Midbrain (tissue), 1 donor: ENCODE data around the gene VWA3B.
"Not testable (repeated sequence)": the region's sequence is repeated elsewhere in the genome, so short reads cannot be mapped to it uniquely, and the experiment has no call there.

Experiments
- DNase-seq: peaks from one replicate; lab custom pipeline; 2025; lab: John Stamatoyannopoulos, UW

VWA3B gene

DNA sequence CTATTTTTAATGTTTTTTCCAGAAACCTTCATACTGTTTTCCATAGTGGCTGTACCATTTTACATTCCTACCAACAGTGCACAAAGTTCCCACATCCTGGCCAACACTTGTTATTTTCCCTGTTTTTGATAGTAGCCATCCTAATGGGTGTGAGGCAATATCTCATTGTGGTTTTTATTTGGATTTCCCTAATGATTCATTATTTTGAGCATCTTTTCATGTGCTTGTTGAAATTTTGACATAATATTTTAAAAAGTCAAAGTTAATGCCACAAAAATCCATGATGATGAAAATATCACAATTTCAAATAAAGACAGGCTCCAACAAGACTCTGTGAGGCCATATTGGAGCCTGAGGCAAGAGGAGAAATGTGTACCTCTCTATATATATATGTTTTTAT lies 50.2 kb downstream of the VWA3B start:
- DNase-seq: no peak

- not testable (repeated sequence) for DNase-seq
Measured at GRCh38 chr2:98138978-98139377, 52.0 kb downstream of the VWA3B start.

GRCh38 chr2:98140210-98140609 lies 53.2 kb downstream of the VWA3B start:
- no peak for DNase-seq

- DNase-seq: no peak
Measured at GRCh38 chr2:98142106-98142791, 55.3 kb downstream of the VWA3B start.

DNA sequence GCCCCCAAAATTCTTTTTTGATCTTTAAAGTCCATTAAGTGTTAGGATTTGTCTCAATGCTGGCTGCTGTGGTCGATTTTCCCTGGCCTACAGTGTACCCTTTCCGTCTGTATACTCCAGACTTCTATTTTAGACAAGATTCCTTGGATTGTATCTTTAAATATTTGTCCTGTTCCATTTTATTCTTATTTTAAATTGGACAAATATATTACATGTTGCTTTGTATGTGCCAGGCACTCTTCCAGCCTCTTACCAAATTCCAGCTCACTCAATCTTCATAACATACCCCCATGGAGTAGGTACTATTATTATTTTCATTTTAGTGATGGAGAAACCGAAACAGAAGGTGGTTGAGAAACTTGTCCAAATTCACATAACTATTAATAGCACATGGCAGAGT lies 58.1 kb downstream of the VWA3B start:
- no peak for DNase-seq

DNA sequence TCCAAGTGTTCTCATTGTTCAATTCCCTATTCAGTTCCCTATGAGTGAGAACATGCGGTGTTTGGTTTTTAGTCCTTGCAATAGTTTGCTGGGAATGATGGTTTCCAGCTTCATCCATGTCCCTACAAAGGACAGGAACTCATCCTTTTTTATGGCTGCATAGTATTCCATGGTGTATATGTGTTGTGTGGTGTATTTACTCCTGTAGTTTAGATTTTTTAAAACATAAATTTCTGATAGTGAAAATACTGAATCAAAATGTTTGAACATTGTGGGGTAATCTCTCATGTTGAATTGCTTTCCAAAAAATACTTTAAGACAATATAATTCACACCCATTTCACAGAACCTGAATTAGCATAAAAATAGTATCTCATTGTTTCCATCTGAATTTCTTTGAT lies 60.9 kb downstream of the VWA3B start:
- not testable (repeated sequence) for DNase-seq

GRCh38 chr2:98148595-98149332 lies 61.8 kb downstream of the VWA3B start:
- DNase-seq: no peak

- peak; percentile 69 for DNase-seq
Measured at GRCh38 chr2:98149333-98149697, 62.3 kb downstream of the VWA3B start.

- no peak for DNase-seq
Measured at GRCh38 chr2:98153481-98153880, 66.5 kb downstream of the VWA3B start.

DNA sequence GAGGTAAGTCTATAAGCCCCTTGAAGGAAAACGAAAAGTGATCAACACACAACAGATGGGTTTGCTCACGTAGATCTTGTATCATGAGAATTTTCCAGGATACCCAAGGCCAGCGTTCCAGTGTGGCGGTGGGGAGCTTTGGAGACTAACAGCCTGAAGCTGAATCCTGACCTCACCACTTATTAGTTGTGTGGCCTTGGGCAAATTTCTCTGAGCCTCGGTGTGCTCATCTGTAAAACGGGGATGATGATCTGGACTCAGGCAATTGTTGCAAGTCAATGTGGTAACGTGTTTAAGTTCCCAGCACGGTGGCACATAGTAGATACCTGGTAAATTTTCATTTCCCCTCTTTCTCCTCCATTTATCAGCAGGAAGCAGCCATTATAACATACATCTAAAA lies 68.3 kb downstream of the VWA3B start:
- no peak for DNase-seq

- no peak for DNase-seq
Measured at GRCh38 chr2:98155716-98156115, 68.7 kb downstream of the VWA3B start.

- DNase-seq: no peak
Measured at GRCh38 chr2:98156304-98156703, 69.3 kb downstream of the VWA3B start.

GRCh38 chr2:98157557-98157956 lies 70.6 kb downstream of the VWA3B start:
- DNase-seq: no peak

- no peak for DNase-seq
Measured at GRCh38 chr2:98158305-98158704, 71.3 kb downstream of the VWA3B start.

- no peak for DNase-seq
Measured at GRCh38 chr2:98160554-98160953, 73.6 kb downstream of the VWA3B start.

DNA sequence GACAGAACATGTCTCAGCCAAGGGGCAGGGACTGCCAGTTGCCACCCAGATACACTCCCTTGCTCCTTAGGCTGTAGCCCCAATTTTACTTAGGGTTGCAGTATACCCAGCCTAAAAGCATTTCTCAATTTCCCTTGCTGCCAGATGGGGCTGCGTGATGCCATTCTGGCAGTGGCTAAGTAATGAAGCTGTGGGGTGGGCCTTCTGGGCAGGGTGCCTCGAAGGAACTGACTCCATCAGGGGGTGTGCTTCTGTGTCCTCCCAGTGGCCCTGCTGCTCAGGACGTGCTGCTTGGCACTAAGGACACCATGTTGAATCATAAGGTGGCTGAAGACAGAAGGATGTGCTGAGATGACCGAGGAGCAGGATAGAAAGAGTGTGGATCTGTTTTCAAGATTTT lies 74.2 kb downstream of the VWA3B start:
- no peak for DNase-seq

DNA sequence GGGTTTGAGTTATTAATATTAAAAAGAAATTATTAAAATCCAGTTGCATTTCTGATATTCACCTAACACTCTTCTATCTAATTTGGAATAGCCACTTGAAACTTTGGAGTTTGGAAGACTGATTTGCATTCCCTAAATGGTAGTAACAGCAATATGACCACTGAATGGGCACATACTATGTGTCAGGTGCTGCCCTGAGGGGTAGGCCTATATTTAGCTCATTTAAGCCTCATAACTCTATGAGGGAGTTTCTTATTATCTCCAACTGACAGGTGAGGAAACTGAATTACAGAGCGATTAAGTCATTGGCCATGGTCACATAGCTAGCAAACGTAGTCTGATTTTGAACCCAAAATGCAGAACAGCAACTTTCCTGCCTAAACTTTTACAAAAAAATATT lies 77.3 kb downstream of the VWA3B start:
- DNase-seq: no peak

GRCh38 chr2:98165516-98166071 lies 78.6 kb downstream of the VWA3B start:
- no peak for DNase-seq

- DNase-seq: no peak
Measured at GRCh38 chr2:98167916-98168315, 80.9 kb downstream of the VWA3B start.

GRCh38 chr2:98170076-98170475 lies 83.1 kb downstream of the VWA3B start:
- no peak for DNase-seq

- no peak for DNase-seq
Measured at GRCh38 chr2:98172150-98172765, 85.3 kb downstream of the VWA3B start.

DNA sequence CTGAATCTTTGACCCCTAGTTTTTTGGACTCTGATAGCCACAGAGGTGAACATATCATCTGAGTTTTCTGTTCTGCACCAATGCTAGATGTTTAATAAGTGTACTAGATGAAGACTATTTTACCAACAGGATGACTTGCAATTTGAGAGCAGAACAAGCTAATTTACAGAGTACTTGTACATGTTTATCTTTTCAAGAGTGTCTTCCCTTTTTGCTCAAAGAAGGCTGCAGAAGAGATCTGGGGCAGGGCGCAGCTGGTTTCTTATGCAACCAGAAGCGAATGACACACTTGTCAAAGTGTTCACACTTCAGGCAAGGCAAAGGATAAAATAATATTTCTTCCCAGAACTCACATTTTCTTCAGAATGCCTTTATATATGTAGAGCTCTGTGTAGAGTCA lies 86.0 kb downstream of the VWA3B start:
- no peak for DNase-seq

- no peak for DNase-seq
Measured at GRCh38 chr2:98175811-98176210, 88.8 kb downstream of the VWA3B start.
